Measurements from ENCODE around the gene LRBA.

LRBA gene

DNA sequence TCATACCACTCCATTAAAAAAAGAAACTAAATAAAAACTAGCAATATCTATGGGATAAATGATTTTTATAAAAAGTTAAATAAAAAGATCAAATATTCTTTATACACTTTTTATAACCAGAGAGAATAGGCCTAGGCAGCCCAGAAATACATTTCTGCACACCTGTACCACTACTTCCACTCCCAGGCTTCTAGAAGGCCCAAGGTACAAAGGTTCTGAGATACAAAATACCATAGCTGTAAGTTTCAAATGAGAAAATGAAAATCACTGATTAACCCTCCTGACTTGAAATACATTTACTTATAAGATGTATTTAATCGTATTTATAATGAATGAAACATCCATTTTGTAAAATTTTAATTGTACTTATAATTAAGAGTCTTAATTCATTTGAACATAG is 659.7 kb downstream of the LRBA start:
- Histone ChIP-seq H3F3A (ENCODE audit: insufficient read depth, low read length) (no peaks in the 10 kb centered on the region), H3K27ac (ENCODE audit: low read depth, low read length, poor library complexity, severe bottlenecking) (no peak overlapping the region), H3K36me3 (ENCODE audit: insufficient read depth, low read length) (no peaks in the 10 kb centered on the region), H3K9me2 (ENCODE audit: low read depth, low read length) (no peaks in the 10 kb centered on the region), H3K4me2 (ENCODE audit: low read length) (no peak overlapping the region), H3K27me3 (ENCODE audit: insufficient read depth, low read length) (no peaks in the 10 kb centered on the region), H3K79me2 (ENCODE audit: insufficient read depth, low read length) (no peaks in the 10 kb centered on the region), H3K9ac (ENCODE audit: low read length) (no peak overlapping the region), H3K4me3 (ENCODE audit: low read depth, low read length, poor library complexity, severe bottlenecking) (no peak overlapping the region), H3K4me1 (ENCODE audit: insufficient read depth, low read length, severe bottlenecking) (no peaks in the 10 kb centered on the region), H3K9me3 (ENCODE audit: low read length) (no peaks in the 10 kb centered on the region), H4K20me1 (ENCODE audit: insufficient read depth, low read length) (no peaks in the 10 kb centered on the region), H2AFZ (ENCODE audit: low read length) (no peak overlapping the region)
- TF ChIP-seq EZH2 (IDR thresholded peaks at IDR 0.05; ENCODE audit: borderline replicate concordance, low read length), result no peak
- TF ChIP-seq, protein P1, sequence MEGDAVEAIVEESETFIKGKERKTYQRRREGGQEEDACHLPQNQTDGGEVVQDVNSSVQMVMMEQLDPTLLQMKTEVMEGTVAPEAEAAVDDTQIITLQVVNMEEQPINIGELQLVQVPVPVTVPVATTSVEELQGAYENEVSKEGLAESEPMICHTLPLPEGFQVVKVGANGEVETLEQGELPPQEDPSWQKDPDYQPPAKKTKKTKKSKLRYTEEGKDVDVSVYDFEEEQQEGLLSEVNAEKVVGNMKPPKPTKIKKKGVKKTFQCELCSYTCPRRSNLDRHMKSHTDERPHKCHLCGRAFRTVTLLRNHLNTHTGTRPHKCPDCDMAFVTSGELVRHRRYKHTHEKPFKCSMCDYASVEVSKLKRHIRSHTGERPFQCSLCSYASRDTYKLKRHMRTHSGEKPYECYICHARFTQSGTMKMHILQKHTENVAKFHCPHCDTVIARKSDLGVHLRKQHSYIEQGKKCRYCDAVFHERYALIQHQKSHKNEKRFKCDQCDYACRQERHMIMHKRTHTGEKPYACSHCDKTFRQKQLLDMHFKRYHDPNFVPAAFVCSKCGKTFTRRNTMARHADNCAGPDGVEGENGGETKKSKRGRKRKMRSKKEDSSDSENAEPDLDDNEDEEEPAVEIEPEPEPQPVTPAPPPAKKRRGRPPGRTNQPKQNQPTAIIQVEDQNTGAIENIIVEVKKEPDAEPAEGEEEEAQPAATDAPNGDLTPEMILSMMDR (IDR thresholded peaks at IDR 0.05; ENCODE audit: low read length), result no peak

DNA sequence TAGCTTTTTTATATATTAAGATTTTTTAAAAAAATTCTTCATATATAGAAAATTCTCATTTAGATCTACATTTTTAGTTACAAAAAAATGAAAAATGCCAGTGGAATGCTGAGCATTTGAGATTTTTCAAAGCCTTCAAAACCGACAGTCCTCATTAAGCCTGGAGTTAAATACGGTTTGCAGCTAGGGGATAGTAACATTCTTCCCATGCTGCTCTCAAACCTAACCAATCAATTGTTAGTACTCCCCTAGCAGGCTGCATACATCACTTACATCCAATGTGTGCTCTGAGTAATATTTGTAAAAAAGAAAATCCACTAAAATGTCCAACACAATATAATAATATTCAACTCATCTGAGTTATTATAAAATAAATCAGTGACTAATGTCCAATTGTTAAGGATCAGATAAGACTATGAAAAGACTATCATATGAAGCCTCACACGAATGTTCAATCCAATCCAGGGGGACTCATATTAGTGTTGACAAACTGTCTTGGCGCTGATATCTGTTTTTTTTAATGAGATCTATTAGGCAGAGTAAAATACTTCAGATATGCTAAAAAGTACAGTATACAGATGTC is 660.8 kb downstream of the LRBA start:
- Histone ChIP-seq H3K27me3 (ENCODE audit: insufficient read depth, low read length) (no peaks in the 10 kb centered on the region), H3K79me2 (ENCODE audit: insufficient read depth, low read length) (no peaks in the 10 kb centered on the region), H2AFZ (ENCODE audit: low read length) (no peak overlapping the region), H3K9ac (ENCODE audit: low read length) (no peak overlapping the region), H3K27ac (ENCODE audit: low read depth, low read length, poor library complexity, severe bottlenecking) (no peak overlapping the region), H3K4me1 (ENCODE audit: insufficient read depth, low read length, severe bottlenecking) (no peaks in the 10 kb centered on the region), H4K20me1 (ENCODE audit: insufficient read depth, low read length) (no peaks in the 10 kb centered on the region), H3K9me2 (ENCODE audit: low read depth, low read length) (no peaks in the 10 kb centered on the region), H3K4me2 (ENCODE audit: low read length) (no peak overlapping the region), H3F3A (ENCODE audit: insufficient read depth, low read length) (no peaks in the 10 kb centered on the region), H3K36me3 (ENCODE audit: insufficient read depth, low read length) (no peaks in the 10 kb centered on the region), H3K9me3 (ENCODE audit: low read length) (no peaks in the 10 kb centered on the region), H3K4me3 (ENCODE audit: low read depth, low read length, poor library complexity, severe bottlenecking) (no peak overlapping the region)
- TF ChIP-seq EZH2 (IDR thresholded peaks at IDR 0.05; ENCODE audit: borderline replicate concordance, low read length), result no peak
- TF ChIP-seq, protein P1 (IDR thresholded peaks at IDR 0.05; ENCODE audit: low read length), result no peak

GRCh38 chr4:150348079-150348478 is 667.0 kb downstream of the LRBA start:
- H3K4me2 ChIP-seq (ENCODE audit: low read length), result no peak overlapping the region
- TF ChIP-seq, protein P1 (IDR thresholded peaks at IDR 0.05; ENCODE audit: low read length), result no peak
- TF ChIP-seq EZH2 (IDR thresholded peaks at IDR 0.05; ENCODE audit: borderline replicate concordance, low read length), result no peak
- no peaks in the 10 kb centered on the region for H3K79me2 ChIP-seq (ENCODE audit: insufficient read depth, low read length)
- H3K27ac ChIP-seq (ENCODE audit: low read depth, low read length, poor library complexity, severe bottlenecking), result no peak overlapping the region
- H3K4me3 ChIP-seq (ENCODE audit: low read depth, low read length, poor library complexity, severe bottlenecking), result no peak overlapping the region
- H3K4me1 ChIP-seq (ENCODE audit: insufficient read depth, low read length, severe bottlenecking), result no peaks in the 10 kb centered on the region
- H4K20me1 ChIP-seq (ENCODE audit: insufficient read depth, low read length), result no peaks in the 10 kb centered on the region
- H3K9me3 ChIP-seq (ENCODE audit: low read length), result no peaks in the 10 kb centered on the region
- no peak overlapping the region for H2AFZ ChIP-seq (ENCODE audit: low read length)
- no peaks in the 10 kb centered on the region for H3K27me3 ChIP-seq (ENCODE audit: insufficient read depth, low read length)
- H3K9ac ChIP-seq (ENCODE audit: low read length), result no peak overlapping the region
- no peaks in the 10 kb centered on the region for H3F3A ChIP-seq (ENCODE audit: insufficient read depth, low read length)
- no peaks in the 10 kb centered on the region for H3K36me3 ChIP-seq (ENCODE audit: insufficient read depth, low read length)
- no peaks in the 10 kb centered on the region for H3K9me2 ChIP-seq (ENCODE audit: low read depth, low read length)

All from OCI-LY1 (cell line).